Endometrial microvascular endothelial cells (primary cell): ENCODE measurements around the gene GRIN2A. TPM values are rescaled to one million over a fixed set of nuclear protein-coding genes. Genes with fewer than 3 reads are reported as not detected.

Experiments used
- in situ Hi-C: cut with HindIII; loops from 2 replicates; pipeline ENCODE4 v1.10.0; 2017; ENCODE audit warnings: low sequenced_read_pairs, low pct_unique_long_range_greater_than_20kb; ENCODE audit errors: inconsistent ontology term
- total RNA-seq: library from RNA; depleted of rRNA; stranded (reverse); fragments of >200 nt; gene quantifications from one replicate; pipeline ENCODE4 v1.2.3, GENCODE V29; 2015; ENCODE audit errors: inconsistent ontology term

GRIN2A gene
- total RNA-seq, 1 donor from 2014 or later, result not detected

DNA sequence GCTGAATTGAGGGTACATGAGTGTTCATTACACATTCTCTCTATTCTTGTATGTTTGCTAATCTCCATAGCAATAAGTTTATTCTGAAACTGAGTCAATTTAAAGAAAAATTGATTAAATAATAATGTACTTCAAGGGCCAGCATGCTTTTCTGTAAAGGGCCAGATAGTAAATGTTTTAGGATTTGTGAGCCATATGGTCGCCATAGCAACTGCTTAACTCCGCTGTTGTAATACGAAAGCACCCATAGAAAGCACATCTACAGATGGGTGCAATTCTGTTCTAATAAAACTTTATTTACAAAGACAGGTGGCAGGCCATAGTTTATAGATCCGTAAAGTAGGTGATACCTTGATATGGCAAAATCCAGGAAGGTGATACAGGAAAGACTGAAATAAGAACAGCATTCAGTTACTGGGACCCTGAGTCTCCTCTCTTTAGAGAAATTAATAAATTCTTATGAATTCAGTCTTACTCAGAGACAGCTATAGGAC, 36.6 kb downstream of the GRIN2A start:
- in situ Hi-C loops, result no loop called here

DNA sequence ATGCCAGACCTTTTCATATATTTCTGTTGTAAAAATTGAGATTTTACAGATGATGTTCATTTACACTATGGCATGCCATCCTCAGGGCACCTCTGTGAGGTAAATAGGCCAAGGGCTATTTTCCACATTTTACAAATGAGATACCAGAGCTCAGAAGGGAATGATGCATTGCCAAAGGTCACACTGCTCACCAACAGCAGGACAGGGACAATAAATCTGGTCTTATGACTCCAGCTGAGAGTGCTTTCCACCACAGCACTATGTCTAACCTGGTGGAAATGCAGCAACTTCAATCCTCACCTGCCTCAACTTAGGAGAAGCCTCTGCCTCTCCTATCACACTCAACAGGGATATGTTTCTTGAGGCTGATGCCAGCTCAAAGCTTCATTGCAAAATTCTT, 40.6 kb downstream of the GRIN2A start:
- in situ Hi-C loops, result no loop called here

DNA sequence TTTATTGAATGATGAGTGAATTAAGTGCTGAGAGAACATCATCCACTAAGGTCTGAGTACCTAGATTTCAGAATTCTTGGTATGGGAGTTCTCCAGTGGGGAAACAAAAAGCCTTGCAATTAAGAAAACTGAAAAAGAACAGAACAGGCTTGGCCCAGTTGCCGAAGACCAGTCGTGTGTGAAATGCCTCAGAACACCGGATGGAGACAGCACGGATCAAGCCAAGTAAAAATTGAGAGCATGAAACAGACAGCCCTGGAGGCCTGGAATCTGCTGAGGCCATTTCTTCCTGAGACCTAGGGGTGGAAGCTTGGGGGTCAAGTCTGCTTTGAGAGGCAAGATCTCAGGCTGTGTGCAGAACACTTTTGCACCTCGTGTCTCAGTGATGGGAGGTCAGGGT, 43.3 kb downstream of the GRIN2A start:
- in situ Hi-C loops, result no loop called here

DNA sequence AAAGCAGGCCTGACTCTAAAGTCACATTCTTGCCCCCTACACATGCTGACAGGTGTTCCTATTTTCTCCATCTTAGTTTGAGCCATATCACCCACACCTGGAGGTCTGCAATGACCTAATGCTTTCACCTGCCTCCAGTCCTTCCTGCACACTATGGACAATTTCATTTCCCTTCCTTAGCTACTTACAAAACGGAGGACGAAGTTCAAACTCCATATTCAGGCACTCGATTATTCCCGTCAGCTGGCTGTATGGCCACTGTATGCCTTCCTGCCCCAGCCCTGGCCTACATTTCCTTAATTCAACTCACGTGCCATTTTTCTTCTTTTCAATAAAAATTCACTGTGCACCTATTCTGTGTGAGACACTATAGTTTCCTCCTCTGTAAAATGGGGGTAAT, 44.9 kb downstream of the GRIN2A start:
- in situ Hi-C loops, result no loop called here

DNA sequence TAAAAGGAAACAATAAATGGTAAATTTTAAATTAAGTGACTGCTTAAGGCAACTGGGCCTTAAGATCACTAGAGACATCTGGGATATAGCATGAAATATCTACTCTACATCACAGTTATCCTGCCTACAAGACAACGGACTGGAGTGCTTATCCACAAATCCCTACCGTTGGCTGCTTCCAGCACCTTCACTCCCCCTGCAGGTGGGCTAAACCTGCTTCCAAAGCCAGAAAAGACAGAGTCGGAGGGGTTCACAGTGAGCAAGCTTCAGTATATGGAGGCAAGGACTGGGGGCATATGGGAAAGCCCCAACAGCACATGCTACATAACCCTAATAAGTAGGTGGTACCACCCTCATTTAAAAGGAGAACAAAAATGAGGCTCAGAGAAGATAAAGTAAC, 45.3 kb downstream of the GRIN2A start:
- in situ Hi-C loops, result no loop called here

DNA sequence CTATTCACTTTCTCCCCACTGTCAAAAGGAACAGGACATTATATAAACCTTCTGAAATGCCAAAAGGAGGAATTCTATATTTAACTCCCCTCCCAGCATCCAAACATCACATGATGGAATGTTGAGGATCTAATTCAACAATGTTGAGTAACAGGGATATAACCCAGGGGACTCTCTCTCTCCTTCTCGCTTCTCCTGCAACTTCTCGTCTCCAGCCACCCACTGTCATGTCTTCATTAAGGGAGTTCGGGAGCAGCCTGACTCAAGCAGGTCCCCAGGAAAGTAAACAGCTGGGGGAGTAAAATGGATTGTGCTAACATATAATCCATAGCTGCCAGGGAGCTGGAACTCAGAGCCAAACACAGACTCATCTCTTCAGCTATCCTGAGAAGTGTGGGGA, 51.7 kb downstream of the GRIN2A start:
- in situ Hi-C loops, result no loop called here

GRCh38 chr16:10128397-10129258, 53.6 kb downstream of the GRIN2A start:
- in situ Hi-C loops, result no loop called here

DNA sequence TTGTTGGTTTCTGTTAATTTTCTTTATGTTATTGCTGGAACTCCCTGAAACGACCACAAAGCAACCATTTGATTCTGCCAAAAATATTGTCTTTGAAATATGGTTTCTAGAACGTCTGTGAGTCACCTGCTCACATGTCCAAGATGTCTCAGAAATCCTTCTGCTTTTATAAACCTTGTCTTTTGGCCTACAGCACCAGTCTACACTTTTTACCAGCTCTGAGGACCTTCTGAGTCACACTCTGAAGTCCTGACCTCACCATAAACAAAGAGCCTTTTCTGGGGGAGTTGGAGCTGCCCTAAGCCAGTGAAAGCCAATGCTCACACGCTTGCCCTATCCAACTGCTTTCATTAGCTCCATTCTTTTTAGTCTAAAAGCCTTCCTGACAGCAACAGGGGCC, 55.5 kb downstream of the GRIN2A start:
- in situ Hi-C loops, result no loop called here

DNA sequence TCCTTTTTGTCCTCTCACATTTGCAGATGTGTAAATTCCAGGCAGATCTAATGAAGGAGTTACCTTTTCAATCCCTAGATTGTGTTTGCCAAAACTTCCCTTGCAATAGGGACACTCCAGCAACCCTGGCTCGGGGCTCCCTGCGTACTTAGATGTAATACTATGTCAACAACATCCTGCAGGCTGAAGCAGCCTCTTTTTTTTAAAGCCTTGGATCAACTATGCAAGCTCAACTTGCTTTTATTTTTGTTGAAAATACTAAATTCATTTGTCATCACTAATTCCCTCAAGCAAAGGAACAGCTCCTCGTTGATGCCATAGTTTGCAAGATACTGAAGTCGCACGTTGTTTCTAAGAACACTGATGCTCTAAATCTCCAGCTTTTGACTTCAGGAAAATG, 59.1 kb downstream of the GRIN2A start:
- in situ Hi-C loops, result no loop called here

GRCh38 chr16:10122546-10122945, 59.7 kb downstream of the GRIN2A start:
- in situ Hi-C loops, result no loop called here

GRCh38 chr16:10121897-10122425, 60.3 kb downstream of the GRIN2A start:
- in situ Hi-C loops, result no loop called here

- in situ Hi-C loops, result no loop called here
Observed at GRCh38 chr16:10121491-10121890, 60.7 kb downstream of the GRIN2A start.

GRCh38 chr16:10120953-10121352, 61.3 kb downstream of the GRIN2A start:
- in situ Hi-C loops, result no loop called here

- in situ Hi-C loops, result no loop called here
Observed at GRCh38 chr16:10114409-10114808, 67.8 kb downstream of the GRIN2A start.

DNA sequence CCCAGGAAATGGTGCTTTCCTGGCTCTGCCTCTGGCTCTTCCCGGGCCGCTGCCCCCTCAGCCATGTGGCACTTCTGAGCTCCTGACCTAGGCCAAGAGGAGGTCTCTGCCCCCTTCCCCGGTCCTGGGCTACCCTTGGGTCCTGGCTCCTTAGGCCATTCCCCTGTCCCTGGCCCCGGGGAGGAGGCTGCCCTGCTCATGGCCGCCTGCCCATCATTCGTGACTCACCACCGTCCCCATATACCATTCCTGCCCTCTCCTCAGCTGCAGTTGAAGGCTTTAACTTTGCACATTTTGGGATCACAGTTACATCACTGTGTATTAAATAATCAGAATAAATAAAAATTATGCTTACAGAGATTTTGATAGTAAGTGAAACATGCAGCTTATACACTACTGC, 69.0 kb downstream of the GRIN2A start:
- in situ Hi-C loops, result no loop called here

- in situ Hi-C loops, result no loop called here
Observed at GRCh38 chr16:10112021-10112420, 70.2 kb downstream of the GRIN2A start.

GRCh38 chr16:10111156-10111761, 71.0 kb downstream of the GRIN2A start:
- in situ Hi-C loops, result no loop called here

- in situ Hi-C loops, result no loop called here
Observed at GRCh38 chr16:10110552-10110951, 71.7 kb downstream of the GRIN2A start.

DNA sequence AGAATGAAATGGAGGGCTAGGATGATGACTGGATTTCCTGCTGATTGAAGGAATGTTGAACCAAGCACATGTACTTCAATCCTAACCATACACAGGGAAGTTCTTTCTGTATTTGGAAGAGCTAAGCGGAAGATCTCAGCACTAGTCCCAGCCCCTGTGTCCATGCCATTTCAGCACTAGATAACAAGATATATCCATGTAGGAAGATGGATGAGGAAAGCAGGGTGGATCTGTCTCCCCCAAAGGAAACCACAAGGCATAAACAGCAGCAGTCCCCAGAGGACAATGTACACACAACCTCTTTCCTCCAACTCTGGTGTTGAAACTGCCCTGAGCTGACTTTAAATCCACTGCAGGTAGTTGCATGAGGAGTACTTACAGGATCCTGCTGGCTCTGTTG, 75.1 kb downstream of the GRIN2A start:
- in situ Hi-C loops, result no loop called here

DNA sequence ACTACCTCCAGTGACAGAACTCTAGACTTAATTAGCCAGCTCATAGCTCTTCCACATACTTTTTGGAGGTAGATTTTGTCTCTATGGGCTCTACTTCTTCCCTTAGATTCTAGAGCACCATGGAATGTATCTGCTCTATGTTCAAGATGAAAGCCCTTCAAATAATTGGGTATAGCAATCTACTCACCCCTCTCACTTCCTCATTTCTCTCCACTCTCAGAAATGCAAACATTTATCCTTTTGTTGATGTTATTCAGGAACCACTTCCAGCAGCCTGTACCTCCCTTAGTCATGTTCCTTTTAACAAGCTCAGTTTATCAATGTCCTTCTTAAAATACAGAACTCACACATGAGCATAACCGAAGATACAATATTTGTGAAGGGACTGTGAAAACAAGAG, 78.5 kb downstream of the GRIN2A start:
- in situ Hi-C loops, result no loop called here
